ENCODE results near the gene MYH11.
"Not testable (repeated sequence)": the region's sequence is repeated elsewhere in the genome, so short reads cannot be mapped to it uniquely, and the experiment has no call there.

MYH11 gene

GRCh38 chr16:15817446-15817845 is 39.4 kb downstream of the MYH11 start:
- TF ChIP-seq, protein P1, sequence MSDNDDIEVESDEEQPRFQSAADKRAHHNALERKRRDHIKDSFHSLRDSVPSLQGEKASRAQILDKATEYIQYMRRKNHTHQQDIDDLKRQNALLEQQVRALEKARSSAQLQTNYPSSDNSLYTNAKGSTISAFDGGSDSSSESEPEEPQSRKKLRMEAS (IDR thresholded peaks at IDR 0.05; ENCODE audit: low read depth, low read length) = no peak
- no peak for TF ChIP-seq MYC (IDR thresholded peaks at IDR 0.05; ENCODE audit: low read depth, low read length)
- TF ChIP-seq POLR2A (IDR thresholded peaks at IDR 0.05; ENCODE audit: extremely low read depth, insufficient read length) = no peak
- TF ChIP-seq CTCF (IDR thresholded peaks at IDR 0.05; ENCODE audit: low read depth, low read length) = no peak
- H3K4me3 ChIP-seq (ENCODE audit: low read depth, low read length) = no peak overlapping the region
- no peak for DNase-seq (ENCODE audit: low read depth)

GRCh38 chr16:15816228-15816627 is 40.6 kb downstream of the MYH11 start:
- no peak overlapping the region for H3K4me3 ChIP-seq (ENCODE audit: low read depth, low read length)
- TF ChIP-seq POLR2A (IDR thresholded peaks at IDR 0.05; ENCODE audit: extremely low read depth, insufficient read length) (no peak), CTCF (IDR thresholded peaks at IDR 0.05; ENCODE audit: low read depth, low read length) (no peak), MYC (IDR thresholded peaks at IDR 0.05; ENCODE audit: low read depth, low read length) (no peak)
- TF ChIP-seq, protein P1 (IDR thresholded peaks at IDR 0.05; ENCODE audit: low read depth, low read length) = no peak
- no peak for DNase-seq (ENCODE audit: low read depth)

GRCh38 chr16:15812401-15812750 is 44.5 kb downstream of the MYH11 start:
- not testable (repeated sequence) for DNase-seq (ENCODE audit: low read depth); H3K4me3 ChIP-seq (ENCODE audit: low read depth, low read length)

GRCh38 chr16:15811481-15812400 is 45.1 kb downstream of the MYH11 start:
- DNase-seq (ENCODE audit: low read depth) = peak; percentile 89
- peak overlapping the region; percentile 3 for H3K4me3 ChIP-seq (ENCODE audit: low read depth, low read length)
- TF ChIP-seq MYC (IDR thresholded peaks at IDR 0.05; ENCODE audit: low read depth, low read length) (peak; percentile 79), CTCF (IDR thresholded peaks at IDR 0.05; ENCODE audit: low read depth, low read length) (no peak)
- TF ChIP-seq, protein P1 (IDR thresholded peaks at IDR 0.05; ENCODE audit: low read depth, low read length) = peak; percentile 71

- TF ChIP-seq MYC (IDR thresholded peaks at IDR 0.05; ENCODE audit: low read depth, low read length) (no peak), CTCF (IDR thresholded peaks at IDR 0.05; ENCODE audit: low read depth, low read length) (no peak), POLR2A (IDR thresholded peaks at IDR 0.05; ENCODE audit: extremely low read depth, insufficient read length) (no peak)
- TF ChIP-seq, protein P1 (IDR thresholded peaks at IDR 0.05; ENCODE audit: low read depth, low read length) = no peak
- DNase-seq (ENCODE audit: low read depth) = no peak
- no peak overlapping the region for H3K4me3 ChIP-seq (ENCODE audit: low read depth, low read length)
Measured at GRCh38 chr16:15810949-15811348, 45.9 kb downstream of the MYH11 start.

DNA sequence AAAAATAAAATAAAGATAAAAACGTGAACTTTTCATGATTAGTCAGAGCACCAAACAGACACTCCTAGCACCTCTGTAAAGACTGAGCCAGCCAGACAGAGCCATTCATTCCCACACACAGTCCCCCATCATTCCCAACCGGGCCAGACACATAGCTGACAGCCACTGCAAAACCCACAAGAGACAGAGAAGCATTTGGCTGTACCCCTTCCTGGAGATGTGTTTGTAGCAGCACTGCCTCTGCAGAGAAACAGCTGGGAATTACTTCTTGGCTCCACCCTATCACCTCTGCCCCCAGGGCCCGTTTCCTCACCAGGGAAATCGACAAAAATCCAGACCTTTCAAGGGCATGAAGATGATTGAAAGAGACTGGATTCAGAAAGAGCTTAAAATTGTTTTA is 46.4 kb downstream of the MYH11 start:
- no peak for TF ChIP-seq MYC (IDR thresholded peaks at IDR 0.05; ENCODE audit: low read depth, low read length)
- TF ChIP-seq, protein P1 (IDR thresholded peaks at IDR 0.05; ENCODE audit: low read depth, low read length) = no peak
- no peak for TF ChIP-seq CTCF (IDR thresholded peaks at IDR 0.05; ENCODE audit: low read depth, low read length)
- no peak for TF ChIP-seq POLR2A (IDR thresholded peaks at IDR 0.05; ENCODE audit: extremely low read depth, insufficient read length)
- no peak for DNase-seq (ENCODE audit: low read depth)
- H3K4me3 ChIP-seq (ENCODE audit: low read depth, low read length) = no peak overlapping the region

DNA sequence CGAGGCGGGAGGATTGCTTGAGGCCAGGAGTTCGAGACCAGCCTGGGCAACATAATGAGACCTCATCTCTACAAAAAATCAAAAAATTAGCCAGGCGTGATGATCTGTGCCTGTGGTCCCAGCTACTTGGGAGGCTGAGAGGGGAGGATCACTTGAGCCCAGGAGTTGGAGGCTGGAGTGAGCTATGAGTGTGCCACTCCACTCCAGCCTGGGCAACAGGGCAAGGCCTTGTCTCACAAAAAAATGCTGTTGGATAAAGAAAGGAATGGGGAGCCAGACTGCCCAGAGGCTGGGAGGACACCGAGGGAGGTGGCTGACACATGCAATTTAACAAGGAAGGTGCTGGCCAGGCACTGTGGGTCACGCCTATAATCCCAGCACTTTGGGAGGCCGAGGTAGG is 47.5 kb downstream of the MYH11 start:
- not testable (repeated sequence) for H3K4me3 ChIP-seq (ENCODE audit: low read depth, low read length); DNase-seq (ENCODE audit: low read depth)
